IMR-90 (cell line): ENCODE measurements around the gene PHACTR3. TPM values are rescaled to one million over a fixed set of nuclear protein-coding genes. Genes with fewer than 3 reads are reported as not detected.

ENCODE experiments used
- ATAC-seq: fragments of 200-7000 bp; cut with Tn5 transposase; 2 replicates; pipeline ENCODE4 v1.9.1; 2020; ENCODE audit warnings: low read depth, mild to moderate bottlenecking, moderate library complexity
- BruUV-seq: library from RNA; stranded (reverse); fragments of 400-500 nt; replicated peaks from 2 replicates; lab custom pipeline; 2021; lab: Mats Ljungman, UMichigan
- CTCF ChIA-PET: fragments of 300-600 bp; formaldehyde crosslinking; extraction: SDS; loops from one replicate; lab custom pipeline; 2021; ENCODE audit warnings: antibody characterized with exemption; lab: Yijun Ruan, JAX
- POLR2A ChIA-PET: fragments of 300-600 bp; sonication (Branson Sonifier 250); formaldehyde crosslinking; loops from one replicate; lab custom pipeline; 2022; ENCODE audit warnings: antibody characterized with exemption; ENCODE audit not compliant: unreplicated experiment; lab: Charles Lee
- DNase-seq: peaks from one replicate; pipeline ENCODE4 v3.0.0; 2013
- H2AFZ ChIP-seq: replicated peaks from 2 replicates; pipeline ENCODE3; 2013; ENCODE audit warnings: low read length, mild to moderate bottlenecking; ENCODE audit not compliant: poor library complexity
- H2AK5ac ChIP-seq: 2 replicates; pipeline ENCODE4 v1.6.1; 2013; ENCODE audit warnings: low read depth, low read length, inconsistent platforms
- H2AK9ac ChIP-seq: replicated peaks from 2 replicates; pipeline ENCODE3; 2013; ENCODE audit warnings: mild to moderate bottlenecking, low read depth, low read length, moderate library complexity; ENCODE audit not compliant: poor library complexity
- H2BK120ac ChIP-seq: 2 replicates; pipeline ENCODE4 v1.6.1; 2013; ENCODE audit warnings: low read depth, low read length, inconsistent platforms
- H2BK15ac ChIP-seq: 3 replicates; pipeline ENCODE4 v1.6.1; 2013; ENCODE audit warnings: low read depth, low read length, inconsistent platforms
- H2BK20ac ChIP-seq: 2 replicates; pipeline ENCODE4 v1.6.1; 2013; ENCODE audit warnings: low read depth, mild to moderate bottlenecking, inconsistent platforms, low read length, moderate library complexity
- H2BK5ac ChIP-seq: 2 replicates; pipeline ENCODE4 v1.6.1; 2013; ENCODE audit warnings: mild to moderate bottlenecking, low read depth, low read length, inconsistent platforms; ENCODE audit not compliant: poor library complexity, severe bottlenecking
- H3K14ac ChIP-seq: replicated peaks from 2 replicates; pipeline ENCODE4 v1.6.1; 2013; ENCODE audit warnings: low read depth, low read length, inconsistent platforms
- H3K18ac ChIP-seq: 2 replicates; pipeline ENCODE4 v1.6.1; 2013; ENCODE audit warnings: low read depth, low read length, control low read depth
- H3K23ac ChIP-seq: 2 replicates; pipeline ENCODE4 v1.6.1; 2013; ENCODE audit warnings: low read depth, low read length, inconsistent platforms
- H3K27ac ChIP-seq: 2 replicates; pipeline ENCODE4 v1.5.1; 2013; ENCODE audit warnings: mild to moderate bottlenecking, control low read depth, low read length; ENCODE audit not compliant: insufficient read depth
- H3K27me3 ChIP-seq: 2 replicates; pipeline ENCODE4 v1.6.1; 2013; ENCODE audit warnings: low read length; ENCODE audit not compliant: control insufficient read depth, insufficient read depth
- H3K36me3 ChIP-seq: 2 replicates; pipeline ENCODE4 v1.6.1; 2013; ENCODE audit warnings: low read length, mixed read lengths; ENCODE audit not compliant: control insufficient read depth, insufficient read depth
- H3K4ac ChIP-seq: 2 replicates; pipeline ENCODE4 v1.6.1; 2013; ENCODE audit warnings: low read depth, low read length, inconsistent platforms
- H3K4me1 ChIP-seq: 2 replicates; pipeline ENCODE4 v1.6.1; 2013; ENCODE audit warnings: low read length, mixed read lengths; ENCODE audit not compliant: control insufficient read depth, insufficient read depth
- H3K4me2 ChIP-seq: 2 replicates; pipeline ENCODE4 v1.6.1; 2013; ENCODE audit warnings: low read depth, mild to moderate bottlenecking, control low read depth, low read length, moderate library complexity
- H3K4me3 ChIP-seq: 2 replicates; pipeline ENCODE4 v1.5.1; 2013; ENCODE audit warnings: low read depth, mild to moderate bottlenecking, control low read depth, low read length, moderate library complexity; ENCODE audit not compliant: insufficient read depth
- H3K56ac ChIP-seq: 2 replicates; pipeline ENCODE4 v1.6.1; 2013; ENCODE audit warnings: low read length, inconsistent platforms; ENCODE audit not compliant: insufficient read depth; ENCODE audit errors: extremely low read depth
- H3K79me1 ChIP-seq, 2 experiments: 2 replicates each; pipeline ENCODE4 v1.6.1; 2013; ENCODE audit warnings: low read length in 2 of 2, inconsistent platforms in 1 of 2, low read depth in 1 of 2
- H3K9ac ChIP-seq: 2 replicates; pipeline ENCODE4 v1.6.1; 2013; ENCODE audit warnings: low read depth, low read length, control low read depth
- H3K9me1 ChIP-seq: 2 replicates; pipeline ENCODE4 v1.6.1; 2013; ENCODE audit warnings: low read length, inconsistent platforms; ENCODE audit not compliant: insufficient read depth
- H3K9me3 ChIP-seq: 2 replicates; pipeline ENCODE4 v1.6.1; 2013; ENCODE audit warnings: low read length; ENCODE audit not compliant: control insufficient read depth, insufficient read depth
- H4K20me1 ChIP-seq: 2 replicates; pipeline ENCODE4 v1.6.1; 2013; ENCODE audit warnings: low read length, inconsistent platforms; ENCODE audit not compliant: insufficient read depth
- H4K5ac ChIP-seq: 2 replicates; pipeline ENCODE4 v1.6.1; 2013; ENCODE audit warnings: mild to moderate bottlenecking, low read depth, low read length, control low read depth
- H4K8ac ChIP-seq, 2 experiments: 2 replicates each; pipeline ENCODE4 v1.6.1; 2013; ENCODE audit warnings: low read depth in 2 of 2, low read length in 2 of 2, control low read depth in 1 of 2, inconsistent platforms in 1 of 2
- H4K91ac ChIP-seq: 2 replicates; pipeline ENCODE4 v1.6.1; 2013; ENCODE audit warnings: low read depth, low read length, inconsistent platforms; ENCODE audit not compliant: insufficient read depth
- BHLHE40 ChIP-seq: fragments of 150-350 bp; IDR thresholded peaks from 2 replicates; pipeline ENCODE4 v1.6.1; 2016; ENCODE audit warnings: mild to moderate bottlenecking, low read depth, low read length
- CHD1 ChIP-seq: IDR thresholded peaks from 2 replicates; pipeline ENCODE4 v1.6.1; 2012; ENCODE audit warnings: low read depth, low read length, improper control_type of control experiment
- FOS ChIP-seq: fragments of 150-350 bp; IDR thresholded peaks from 2 replicates; pipeline ENCODE4 v1.6.1; 2016; ENCODE audit warnings: low read depth, low read length
- NFE2L2 ChIP-seq: fragments of 150-350 bp; IDR thresholded peaks from 2 replicates; pipeline ENCODE4 v1.6.1; 2016; ENCODE audit warnings: low read depth, mild to moderate bottlenecking, low read length
- POLR2A ChIP-seq: IDR thresholded peaks from 2 replicates; pipeline ENCODE4 v1.6.1; 2012; ENCODE audit warnings: mild to moderate bottlenecking, low read depth, low read length
- RAD21 ChIP-seq: IDR thresholded peaks from 2 replicates; pipeline ENCODE4 v1.6.1; 2012; ENCODE audit warnings: low read length, improper control_type of control experiment
- SMC3 ChIP-seq: fragments of 150-350 bp; IDR thresholded peaks from 2 replicates; pipeline ENCODE4 v1.6.1; 2016; ENCODE audit warnings: low read depth, mild to moderate bottlenecking, antibody characterized with exemption, low read length, moderate library complexity
- USF2 ChIP-seq: fragments of 150-350 bp; IDR thresholded peaks from 2 replicates; pipeline ENCODE4 v1.6.1; 2017; ENCODE audit warnings: mild to moderate bottlenecking, antibody characterized with exemption, low read length, low read depth
- WGBS, 2 experiments: methylation state at CpG; one replicate each; pipeline versions ENCODE4 v1.1.5 to v1.1.7; 2013; ENCODE audit warnings: missing lambda C conversion rate in 2 of 2; ENCODE audit not compliant: insufficient read length in 1 of 2; ENCODE audit errors: extremely low coverage in 2 of 2; 5-methylcytosine and 5-hydroxymethylcytosine counted together
- dilution Hi-C: fragments of 300-500 bp; cut with HindIII; formaldehyde crosslinking; loops from one replicate; pipeline ENCODE4 v1.14.3; 2018; ENCODE audit warnings: low sequenced_read_pairs; ENCODE audit not compliant: unreplicated experiment
- in situ Hi-C: fragments of 300-500 bp; cut with MboI; formaldehyde crosslinking; loops from 3 replicates; pipeline ENCODE4 v1.14.3; 2019; ENCODE audit warnings: low sequenced_read_pairs, inconsistent platforms, mixed read lengths
- intact Hi-C: fragments of 100-400 bp; cut with micrococcal nuclease; formaldehyde crosslinking; loops from 2 replicates; pipeline ENCODE4 v1.10.0; 2022
- polyA plus RNA-seq, 3 experiments: library from polyadenylated mRNA; depleted of rRNA; stranded (reverse); fragments of >200 nt; gene quantifications; 2 replicates each; pipeline ENCODE4 v1.2.3, GENCODE V29; 2012; ENCODE audit warnings: low replicate concordance in 1 of 3
- total RNA-seq: library from RNA; depleted of rRNA; stranded (reverse); fragments of >200 nt; gene quantifications from 2 replicates; pipeline ENCODE4 v1.2.3, GENCODE V29; 2012
- TF ChIP-seq, protein P1 (sequence below): conservative IDR thresholded peaks from 2 replicates; pipeline ENCODE4 v1.5.1; 2012; ENCODE audit warnings: mild to moderate bottlenecking, low read depth, low read length, improper control_type of control experiment
- TF ChIP-seq, protein P2 (sequence below): fragments of 150-350 bp; IDR thresholded peaks from 2 replicates; pipeline ENCODE4 v1.6.1; 2016; ENCODE audit warnings: low read depth, mild to moderate bottlenecking, low read length, moderate library complexity, borderline replicate concordance

Gene PHACTR3
- total and polyA plus RNA-seq, 2 of the 4 experiments (the other 2 are of a cell fraction) = not detected

DNA sequence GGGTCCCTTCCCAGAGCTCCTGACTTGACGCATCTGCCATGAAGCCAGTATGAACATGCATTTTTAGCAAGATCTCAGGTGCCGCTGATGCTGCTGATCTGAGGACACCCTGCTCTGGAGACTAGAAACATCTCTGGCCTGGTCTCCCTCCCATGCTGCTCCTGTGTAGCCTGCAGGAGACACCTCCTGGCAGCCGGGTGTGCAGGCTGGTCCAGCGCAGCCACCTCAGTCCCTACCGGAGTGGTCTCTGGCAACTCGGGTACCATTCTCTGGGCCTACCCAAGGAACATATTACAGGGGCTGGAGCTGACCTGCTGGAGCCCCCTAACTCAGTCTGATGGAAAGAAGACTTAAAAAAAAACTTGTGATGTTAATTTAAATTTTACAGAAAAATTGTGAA, 20.1 kb downstream of the PHACTR3 start:
- intact Hi-C loops = no loop called here
- H3K56ac ChIP-seq = no peak overlapping the region
- CTCF ChIA-PET = no interaction called here
- H4K5ac ChIP-seq = no peak overlapping the region
- H2BK20ac ChIP-seq = no peak overlapping the region
- H3K4me2 ChIP-seq = no peak overlapping the region
- H2BK5ac ChIP-seq = no peak overlapping the region
- ATAC-seq = no peak
- no peak overlapping the region for H2BK15ac ChIP-seq
- no peaks in the 10 kb centered on the region for H3K27me3 ChIP-seq
- POLR2A ChIA-PET = no interaction called here
- H3K14ac ChIP-seq = no peak overlapping the region
- H3K27ac ChIP-seq = no peak overlapping the region
- WGBS, 2 experiments = 80% methylated on average over 1 of the region's 6 CpGs; no CpG with 5 or more reads in 1 of the 2 experiments
- no peaks in the 10 kb centered on the region for H3K36me3 ChIP-seq
- H3K9me3 ChIP-seq = peaks cover 39% of the 10 kb centered on the region
- no peaks in the 10 kb centered on the region for H4K20me1 ChIP-seq
- H4K8ac ChIP-seq = no peak overlapping the region
- no peaks in the 10 kb centered on the region for H3K4me1 ChIP-seq
- in situ Hi-C loops = no loop called here
- H3K18ac ChIP-seq = no peak overlapping the region
- dilution Hi-C loops = no loop called here
- TF ChIP-seq USF2 = no peak
- TF ChIP-seq NFE2L2 = no peak
- TF ChIP-seq, protein P1, sequence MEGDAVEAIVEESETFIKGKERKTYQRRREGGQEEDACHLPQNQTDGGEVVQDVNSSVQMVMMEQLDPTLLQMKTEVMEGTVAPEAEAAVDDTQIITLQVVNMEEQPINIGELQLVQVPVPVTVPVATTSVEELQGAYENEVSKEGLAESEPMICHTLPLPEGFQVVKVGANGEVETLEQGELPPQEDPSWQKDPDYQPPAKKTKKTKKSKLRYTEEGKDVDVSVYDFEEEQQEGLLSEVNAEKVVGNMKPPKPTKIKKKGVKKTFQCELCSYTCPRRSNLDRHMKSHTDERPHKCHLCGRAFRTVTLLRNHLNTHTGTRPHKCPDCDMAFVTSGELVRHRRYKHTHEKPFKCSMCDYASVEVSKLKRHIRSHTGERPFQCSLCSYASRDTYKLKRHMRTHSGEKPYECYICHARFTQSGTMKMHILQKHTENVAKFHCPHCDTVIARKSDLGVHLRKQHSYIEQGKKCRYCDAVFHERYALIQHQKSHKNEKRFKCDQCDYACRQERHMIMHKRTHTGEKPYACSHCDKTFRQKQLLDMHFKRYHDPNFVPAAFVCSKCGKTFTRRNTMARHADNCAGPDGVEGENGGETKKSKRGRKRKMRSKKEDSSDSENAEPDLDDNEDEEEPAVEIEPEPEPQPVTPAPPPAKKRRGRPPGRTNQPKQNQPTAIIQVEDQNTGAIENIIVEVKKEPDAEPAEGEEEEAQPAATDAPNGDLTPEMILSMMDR = no peak
- TF ChIP-seq SMC3 = no peak
- no peak for TF ChIP-seq POLR2A
- no peak for TF ChIP-seq RAD21
- TF ChIP-seq CHD1 = no peak
- TF ChIP-seq, protein P2, sequence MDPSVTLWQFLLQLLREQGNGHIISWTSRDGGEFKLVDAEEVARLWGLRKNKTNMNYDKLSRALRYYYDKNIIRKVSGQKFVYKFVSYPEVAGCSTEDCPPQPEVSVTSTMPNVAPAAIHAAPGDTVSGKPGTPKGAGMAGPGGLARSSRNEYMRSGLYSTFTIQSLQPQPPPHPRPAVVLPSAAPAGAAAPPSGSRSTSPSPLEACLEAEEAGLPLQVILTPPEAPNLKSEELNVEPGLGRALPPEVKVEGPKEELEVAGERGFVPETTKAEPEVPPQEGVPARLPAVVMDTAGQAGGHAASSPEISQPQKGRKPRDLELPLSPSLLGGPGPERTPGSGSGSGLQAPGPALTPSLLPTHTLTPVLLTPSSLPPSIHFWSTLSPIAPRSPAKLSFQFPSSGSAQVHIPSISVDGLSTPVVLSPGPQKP = no peak
- TF ChIP-seq BHLHE40 = no peak
- no peak for TF ChIP-seq FOS
- no peak overlapping the region for H3K4me3 ChIP-seq
- no peaks in the 10 kb centered on the region for H3K9me1 ChIP-seq
- no peak overlapping the region for H2AK9ac ChIP-seq
- H3K23ac ChIP-seq = no peak overlapping the region
- no peak overlapping the region for H2BK120ac ChIP-seq
- H3K4ac ChIP-seq = no peak overlapping the region
- H2AFZ ChIP-seq = no peak overlapping the region
- BruUV-seq = no TSS peak
- no peak overlapping the region for H2AK5ac ChIP-seq
- H3K79me1 ChIP-seq = no peaks in the 10 kb centered on the region
- no peak for DNase-seq
- no peak overlapping the region for H3K9ac ChIP-seq
- H4K91ac ChIP-seq = no peak overlapping the region
